NCI-H446 (cell line): ENCODE measurements around the gene TUBB4B.

ENCODE experiments used
- DNase-seq, 2 experiments: peaks; one replicate each; lab custom pipeline; 2025; lab: John Stamatoyannopoulos, UW

TUBB4B gene

GRCh38 chr9:137270929-137271695 lies 30.0 kb downstream of the TUBB4B start:
- DNase-seq, result no peak

- no peak for DNase-seq
These were observed 30.6 kb downstream of the TUBB4B start for GRCh38 chr9:137271696-137272076.

DNA sequence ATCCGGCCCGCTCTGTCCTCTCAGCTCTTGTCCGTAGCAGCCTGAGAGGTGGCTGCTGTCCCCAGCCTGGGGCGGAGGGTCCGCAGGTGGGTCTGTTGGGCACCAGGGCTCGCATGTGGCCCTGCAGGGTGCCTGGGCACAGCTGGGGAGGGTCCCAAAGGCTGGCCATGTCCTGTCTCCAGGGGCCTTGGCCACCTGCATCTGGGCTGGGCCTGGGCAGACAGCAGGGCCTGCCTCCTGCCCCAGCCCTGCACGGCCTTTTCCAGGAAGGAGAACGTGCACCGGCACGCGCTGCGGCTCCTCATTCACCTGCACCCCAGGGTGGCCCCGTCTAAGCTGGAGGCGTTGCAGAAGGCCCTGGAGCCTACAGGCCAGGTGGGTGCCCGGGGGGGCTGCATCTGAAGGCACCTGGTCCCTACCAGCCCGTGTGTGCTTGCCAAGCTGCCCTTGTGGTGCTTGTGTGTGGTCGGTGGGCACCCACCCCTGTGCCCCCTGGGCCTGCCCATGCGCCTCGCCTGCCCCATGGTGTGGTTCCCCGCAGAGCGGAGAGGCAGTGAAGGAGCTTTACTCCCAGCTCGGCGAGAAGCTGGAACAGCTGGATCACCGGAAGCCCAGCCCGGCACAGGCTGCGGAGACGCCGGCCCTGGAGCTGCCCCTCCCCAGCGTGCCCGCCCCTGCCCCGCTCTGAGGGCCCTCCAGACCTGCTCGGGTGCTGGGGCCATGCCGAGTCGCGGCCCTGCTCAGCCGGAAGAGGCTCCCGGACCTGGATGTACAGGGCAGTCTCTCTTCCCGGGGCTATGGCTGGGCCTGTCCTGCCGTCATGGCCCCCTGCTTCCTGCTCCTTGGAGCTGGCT lies 31.4 kb downstream of the TUBB4B start:
- DNase-seq, result no peak

DNA sequence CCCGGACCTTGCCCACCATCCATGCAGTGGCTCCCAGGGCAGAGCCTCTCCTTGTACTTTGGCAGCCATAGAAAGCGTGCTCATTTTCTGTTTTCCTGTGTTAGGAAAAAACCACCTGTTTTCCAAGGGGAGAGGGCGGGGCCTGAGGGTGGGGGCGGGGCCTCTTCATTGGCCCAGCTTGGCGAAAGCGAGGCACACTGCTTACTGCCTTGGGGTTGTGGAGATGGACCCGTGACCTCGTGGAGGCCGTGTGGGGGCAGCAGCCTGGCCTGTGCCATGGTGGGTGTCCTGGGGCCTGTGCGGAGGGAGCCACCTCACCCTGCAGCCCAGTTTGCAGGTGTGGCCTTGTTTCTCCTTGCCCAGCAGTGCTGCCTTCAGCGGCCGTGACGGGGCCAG lies 32.0 kb downstream of the TUBB4B start:
- no peak for DNase-seq

- no peak for DNase-seq
These were observed 32.7 kb downstream of the TUBB4B start for GRCh38 chr9:137273611-137274320.

GRCh38 chr9:137275203-137275587 lies 34.1 kb downstream of the TUBB4B start:
- no peak for DNase-seq

- DNase-seq, result no peak
These were observed 34.7 kb downstream of the TUBB4B start for GRCh38 chr9:137275588-137276472.

DNA sequence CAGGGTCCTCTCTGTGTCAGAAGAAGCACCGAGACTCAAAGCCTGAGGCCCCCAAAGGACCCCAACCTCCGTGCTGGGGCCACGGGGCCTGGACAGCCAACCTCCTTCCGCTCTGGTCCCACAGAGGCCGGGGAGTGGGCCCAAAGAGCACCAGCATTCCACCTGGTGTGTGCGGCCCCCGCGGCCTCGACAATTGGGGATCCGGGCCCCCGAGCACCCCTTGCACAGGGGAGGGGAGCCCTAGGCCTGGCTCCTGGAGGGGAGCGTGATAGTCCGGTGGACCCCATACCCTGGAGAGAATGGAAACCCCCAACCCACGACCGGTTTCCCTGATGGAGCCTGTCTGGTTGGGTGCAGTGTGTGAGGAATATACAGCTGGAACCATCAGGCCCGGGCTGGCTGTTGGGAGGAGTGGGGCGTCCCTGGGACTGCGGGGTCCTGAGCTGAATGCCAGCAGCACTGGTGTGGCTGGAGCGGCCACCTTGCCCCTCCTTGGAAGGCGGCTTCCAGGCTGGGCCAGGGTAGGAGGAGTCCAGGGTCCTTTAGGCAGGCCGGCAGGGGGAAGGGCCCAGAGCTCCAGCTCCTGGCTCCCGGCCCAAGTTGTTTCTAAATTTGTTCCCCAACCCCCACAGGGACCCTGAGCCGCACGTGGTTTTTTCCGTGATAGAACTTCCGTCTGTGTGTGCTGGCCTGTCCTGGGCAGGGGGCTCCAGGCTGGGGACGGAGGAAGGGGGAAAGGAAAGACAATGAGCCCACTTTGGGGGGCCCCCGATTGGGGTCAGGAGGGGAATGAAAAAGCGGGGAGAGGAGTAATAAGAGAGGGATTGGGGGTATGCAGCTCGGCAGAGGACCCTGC lies 35.6 kb downstream of the TUBB4B start:
- no peak for DNase-seq

DNA sequence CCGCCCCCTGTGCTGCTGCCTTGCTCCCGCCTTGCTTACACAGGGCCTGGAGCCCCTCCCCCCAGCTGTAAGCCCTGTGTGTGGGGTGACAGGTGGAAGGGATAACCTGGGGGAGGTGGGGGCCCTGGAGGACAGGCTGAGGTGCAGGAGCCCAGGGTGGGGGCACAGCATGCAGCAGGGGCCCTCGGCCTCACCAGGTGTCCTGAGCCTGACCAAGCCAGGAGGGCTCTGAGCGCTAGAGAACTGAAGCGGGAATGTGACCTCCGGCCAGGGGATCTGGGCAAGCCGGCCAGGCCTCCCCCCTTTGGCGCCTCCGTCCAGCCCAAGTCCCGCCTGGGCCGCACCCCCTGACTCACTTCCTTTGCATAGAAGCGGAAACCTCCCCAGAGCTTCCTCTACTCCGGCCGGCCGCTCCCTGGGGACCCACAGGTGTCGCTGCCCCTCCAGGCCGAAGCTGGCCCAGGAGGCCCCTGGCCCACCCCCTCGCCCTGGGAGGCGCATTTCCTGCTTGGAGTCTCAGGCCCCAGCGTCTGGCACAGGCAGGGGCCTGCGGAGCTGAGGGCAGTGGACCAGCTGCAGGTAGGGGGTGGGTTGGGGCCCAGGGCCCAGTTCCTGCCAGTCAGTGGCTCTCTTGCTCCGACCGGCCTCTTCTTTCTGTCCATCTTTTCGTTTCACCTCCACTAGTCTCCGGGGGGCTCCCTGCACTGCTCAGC lies 36.4 kb downstream of the TUBB4B start, which contains the start of gene TOR4A:
Gene TOR4A (plus strand): TSS at position 398 of the 713 bp plus-strand sequence. CDS start 964 bp downstream, outside the sequence.
- DNase-seq, result no peak

DNA sequence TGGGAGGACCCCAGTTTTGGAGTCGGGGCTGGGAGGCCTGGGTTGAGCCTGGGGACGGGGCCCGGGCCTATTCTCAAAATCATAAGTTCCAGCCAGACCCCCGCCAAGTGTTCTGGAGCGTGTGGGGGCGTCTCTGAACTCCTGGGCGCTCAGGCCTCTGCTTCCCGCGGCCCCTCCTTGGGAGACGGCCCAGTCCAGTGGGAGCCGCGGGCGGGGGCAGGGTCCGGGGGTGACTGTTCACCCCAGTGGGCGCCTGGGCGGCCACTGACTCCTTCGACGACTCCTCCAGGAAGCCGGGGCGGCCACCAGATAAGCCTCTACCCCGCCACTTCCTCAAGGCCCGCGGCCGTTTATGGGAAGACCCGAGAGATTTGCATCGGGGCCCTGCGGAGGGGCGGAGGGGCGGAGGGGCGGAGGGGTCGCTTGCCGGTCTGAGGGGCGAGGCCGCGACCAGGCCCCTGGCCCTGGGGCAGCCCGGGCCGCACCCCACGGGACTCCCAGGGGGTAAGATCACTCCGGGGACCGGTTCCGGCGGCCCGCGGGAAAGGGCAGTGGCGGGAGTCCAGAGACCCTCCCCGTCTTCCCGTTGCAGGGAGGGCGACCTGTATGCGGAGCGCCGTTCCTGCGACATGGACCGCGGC lies 37.1 kb downstream of the TUBB4B start:
- no peak for DNase-seq

- DNase-seq, result no peak
These were observed 37.9 kb downstream of the TUBB4B start for GRCh38 chr9:137278721-137279711.

- no peak for DNase-seq
These were observed 38.8 kb downstream of the TUBB4B start for GRCh38 chr9:137279741-137280473.

DNA sequence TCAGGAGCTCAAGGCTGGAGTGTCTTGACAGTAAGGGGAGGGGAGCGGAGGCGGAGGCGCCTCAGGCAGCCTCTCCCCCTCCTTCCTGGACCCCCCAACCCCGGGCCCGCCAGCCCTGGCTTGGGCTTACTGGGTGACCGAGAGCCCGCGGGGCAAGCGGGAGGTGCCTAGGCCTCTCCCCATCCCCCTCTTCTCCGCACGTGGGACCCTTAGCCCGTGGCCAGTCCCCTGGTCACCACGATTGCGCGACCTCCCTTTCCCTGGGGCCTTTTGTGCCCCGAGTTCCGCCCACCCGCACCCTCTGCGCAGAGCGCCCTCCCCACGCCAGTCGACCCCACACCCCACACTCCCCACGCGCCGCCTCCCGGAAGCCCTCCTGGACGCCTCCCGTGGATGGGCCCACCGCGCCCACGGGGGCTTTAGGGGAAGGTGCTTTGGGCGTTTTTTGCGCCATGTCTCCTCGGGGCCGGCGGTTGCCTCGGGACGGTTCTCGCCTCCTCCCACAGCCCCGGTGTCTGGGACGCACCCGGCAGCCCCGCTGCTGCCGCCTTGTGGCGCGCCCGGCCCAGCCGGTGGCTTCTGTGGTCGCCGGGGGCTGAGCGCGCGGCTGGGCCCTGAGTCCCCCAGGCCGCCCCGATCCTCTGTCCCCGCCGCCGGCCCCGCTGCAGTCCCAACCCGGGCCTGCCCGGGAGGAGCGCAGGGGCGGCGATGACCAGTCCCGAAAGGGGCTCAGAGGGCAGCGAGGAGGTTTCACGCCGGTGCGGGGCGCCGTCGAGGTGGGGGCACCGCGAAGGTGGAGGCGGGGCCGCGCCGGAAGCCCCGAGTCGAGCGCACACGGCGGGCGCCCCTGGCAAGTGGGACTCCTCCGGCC lies 39.6 kb downstream of the TUBB4B start:
- no peak for DNase-seq

- DNase-seq, result no peak
These were observed 40.4 kb downstream of the TUBB4B start for GRCh38 chr9:137281345-137282116.

GRCh38 chr9:137286975-137287383 lies 45.9 kb downstream of the TUBB4B start:
- peak in 1 of 2 experiments; percentile 57 for DNase-seq

GRCh38 chr9:137293094-137293481 lies 52.0 kb downstream of the TUBB4B start:
- DNase-seq, result no peak
